HL-60/S4 treated with retinoic acid at 250 ng/mL for 4 days and 3 days (cell line): Measurements from ENCODE around the gene RFXANK.

Experiments
- in situ Hi-C: fragments of 300-500 bp; cut with MboI; formaldehyde crosslinking; loops from 2 replicates; pipeline ENCODE4 v1.7.0; 2022; ENCODE audit warnings: low sequenced_read_pairs

Gene RFXANK

DNA sequence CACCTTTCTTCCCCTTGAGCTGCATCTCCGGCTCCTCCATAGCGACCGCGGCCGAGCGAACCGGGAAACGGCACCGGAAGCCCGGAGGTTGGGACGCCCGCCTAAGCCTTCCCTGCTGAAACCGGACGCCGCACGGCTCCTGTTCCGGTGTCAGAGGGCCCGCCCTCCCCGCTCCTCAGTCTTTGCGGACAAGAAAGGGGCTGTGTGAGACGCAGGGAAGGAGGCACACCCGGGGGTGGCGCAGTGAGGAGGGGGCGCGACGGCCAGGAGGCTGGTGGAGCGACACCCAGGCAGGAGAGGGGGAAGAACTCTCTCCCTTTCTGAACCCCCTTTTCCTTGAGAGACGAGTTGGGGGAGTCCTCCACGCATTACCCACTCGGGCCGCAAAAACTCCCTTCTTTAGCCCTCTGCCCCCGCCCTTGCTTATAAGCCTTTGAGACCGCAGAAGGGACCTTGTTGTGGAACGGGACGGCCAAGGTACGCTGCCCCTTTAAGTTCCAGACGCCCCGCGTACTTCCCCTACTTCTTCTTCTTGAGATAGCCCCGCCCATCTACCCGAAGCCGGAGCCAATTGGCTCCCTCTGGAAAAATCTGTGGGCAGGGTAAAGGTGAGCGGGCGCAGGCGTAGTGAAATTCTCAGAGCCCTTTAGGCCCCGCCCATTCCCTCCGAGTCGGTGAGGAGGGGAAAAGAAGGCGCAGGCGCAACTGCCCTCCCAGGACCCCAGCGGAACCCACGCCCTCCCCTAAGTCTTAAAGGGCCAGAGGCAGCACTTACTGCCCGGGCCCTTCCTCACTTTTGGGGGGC, at the start of gene RFXANK, which contains the start of gene BORCS8:
TSS of gene RFXANK (plus strand) at position 181 of the 805 bp plus-strand sequence. CDS start 1,689 bp downstream, outside the sequence.
TSS of gene BORCS8 (minus strand) at position 75 of the 805 bp plus-strand sequence. CDS start at position 40, 35 bp downstream.
- in situ Hi-C loops = no loop called here

- in situ Hi-C loops = loop anchor here (10.0 kb wide), 1 partner anchor 88 kb away; no protein-coding TSS in a partner anchor
Observed at GRCh38 chr19:19142347-19142746, 49.7 kb upstream of the RFXANK start.

- in situ Hi-C loops = loop anchor here (10.0 kb wide), 1 partner anchor 90 kb away; no protein-coding TSS in a partner anchor
Observed at GRCh38 chr19:19145281-19145680, 46.8 kb upstream of the RFXANK start.

GRCh38 chr19:19145684-19146608, 46.1 kb upstream of the RFXANK start:
- in situ Hi-C loops = loop anchor here (10.0 kb wide), 1 partner anchor 91 kb away; no protein-coding TSS in a partner anchor

GRCh38 chr19:19146865-19147264, 45.2 kb upstream of the RFXANK start:
- in situ Hi-C loops = loop anchor here (10.0 kb wide), 1 partner anchor 92 kb away; no protein-coding TSS in a partner anchor

DNA sequence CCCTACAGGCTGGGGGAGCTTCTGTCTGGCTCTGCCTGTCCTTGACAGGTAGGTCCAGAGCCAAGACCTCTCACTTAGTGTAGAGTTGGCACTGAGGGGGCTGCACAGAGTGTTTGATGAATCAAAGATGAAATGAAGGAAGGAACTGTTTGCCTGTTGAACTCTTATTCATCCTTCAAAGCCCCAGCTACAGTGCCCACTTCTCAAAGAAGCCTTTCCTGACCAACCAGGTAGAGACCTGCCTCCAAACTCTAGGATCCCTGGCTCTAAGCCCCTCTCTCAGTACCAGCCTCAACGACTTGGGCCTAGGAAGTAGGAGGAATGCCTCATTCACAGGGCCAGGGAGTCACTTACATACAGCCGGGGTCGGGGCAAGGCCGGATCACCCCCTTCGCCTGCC, 44.7 kb upstream of the RFXANK start:
- in situ Hi-C loops = loop anchor here (10.0 kb wide), 1 partner anchor 93 kb away; no protein-coding TSS in a partner anchor

GRCh38 chr19:19148504-19148903, 43.6 kb upstream of the RFXANK start:
- in situ Hi-C loops = loop anchor here (10.0 kb wide), 1 partner anchor 94 kb away; no protein-coding TSS in a partner anchor

- in situ Hi-C loops = loop anchor here (10.0 kb wide), 1 partner anchor 95 kb away; no protein-coding TSS in a partner anchor
Observed at GRCh38 chr19:19149435-19149834, 42.6 kb upstream of the RFXANK start.

- in situ Hi-C loops = loop anchor here (25.0 kb wide), 1 partner anchor 336 kb away; no protein-coding TSS in a partner anchor
Observed at GRCh38 chr19:19151418-19151817, 40.6 kb upstream of the RFXANK start.

DNA sequence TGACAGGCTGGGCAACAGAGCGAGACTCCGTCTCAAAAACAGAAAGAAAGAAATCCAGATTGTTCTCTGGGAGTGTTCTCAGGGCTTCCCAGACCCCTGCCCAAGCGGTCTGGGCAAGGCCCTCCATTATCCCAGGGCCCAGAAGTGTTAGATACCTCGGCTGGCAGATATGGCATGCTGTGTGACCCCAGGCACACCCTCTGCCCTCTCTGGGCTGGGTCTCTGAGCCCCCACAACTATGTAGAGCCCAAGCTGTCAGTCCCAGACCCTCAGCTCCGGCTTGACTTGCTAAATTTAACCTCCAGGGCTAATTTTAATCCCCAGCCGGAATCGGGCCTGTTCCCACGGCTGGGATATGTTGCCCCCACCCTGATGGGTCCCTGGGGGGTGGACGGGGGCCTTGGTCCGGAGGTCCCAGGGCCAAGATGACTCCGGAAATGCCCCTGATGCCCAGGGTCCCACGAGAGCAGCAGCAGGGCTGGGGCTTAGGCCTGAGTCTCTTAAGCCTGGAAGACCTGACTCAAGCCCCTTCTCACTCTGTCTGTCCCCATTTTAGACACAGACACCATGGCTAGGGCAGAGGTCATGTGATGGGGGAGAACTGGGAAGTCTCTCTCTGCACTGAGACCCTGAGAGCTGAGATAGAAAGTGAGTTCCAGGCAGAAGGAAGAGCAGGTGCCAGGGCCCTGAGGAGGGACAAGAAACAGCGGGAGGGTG, 39.2 kb upstream of the RFXANK start:
- in situ Hi-C loops = loop anchor here (25.0 kb wide), 1 partner anchor 334 kb away; no protein-coding TSS in a partner anchor

- in situ Hi-C loops = loop anchor here (25.0 kb wide), 1 partner anchor 332 kb away; no protein-coding TSS in a partner anchor
Observed at GRCh38 chr19:19154768-19155494, 37.1 kb upstream of the RFXANK start.

GRCh38 chr19:19155495-19156219, 36.4 kb upstream of the RFXANK start:
- in situ Hi-C loops = loop anchor here (25.0 kb wide), 1 partner anchor 332 kb away; no protein-coding TSS in a partner anchor

DNA sequence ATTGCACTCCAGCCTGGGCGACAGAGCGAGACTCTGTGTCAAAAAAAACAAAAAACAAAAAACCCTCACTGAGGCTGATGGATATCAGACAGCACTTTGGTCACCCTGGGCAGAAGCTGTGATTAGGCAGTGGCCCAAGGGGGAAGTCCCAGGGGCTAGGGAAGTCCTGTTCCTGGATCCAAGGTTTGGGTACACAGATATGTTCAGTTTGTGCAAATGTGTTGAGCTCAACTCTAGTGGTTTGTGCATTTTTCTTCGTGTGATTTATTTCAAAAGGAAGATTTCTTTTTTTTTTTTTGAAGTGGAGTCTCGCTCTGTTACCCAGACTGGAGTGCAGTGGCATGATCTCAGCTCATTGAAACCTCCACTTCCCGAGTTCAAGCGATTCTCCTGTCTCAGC, 34.2 kb upstream of the RFXANK start:
- in situ Hi-C loops = loop anchor here (25.0 kb wide), 1 partner anchor 329 kb away; no protein-coding TSS in a partner anchor

- in situ Hi-C loops = loop anchor here (25.0 kb wide), 1 partner anchor 328 kb away; no protein-coding TSS in a partner anchor
Observed at GRCh38 chr19:19159534-19159933, 32.5 kb upstream of the RFXANK start.

- in situ Hi-C loops = loop anchor here (25.0 kb wide), 1 partner anchor 327 kb away; no protein-coding TSS in a partner anchor
Observed at GRCh38 chr19:19160461-19161035, 31.5 kb upstream of the RFXANK start.

DNA sequence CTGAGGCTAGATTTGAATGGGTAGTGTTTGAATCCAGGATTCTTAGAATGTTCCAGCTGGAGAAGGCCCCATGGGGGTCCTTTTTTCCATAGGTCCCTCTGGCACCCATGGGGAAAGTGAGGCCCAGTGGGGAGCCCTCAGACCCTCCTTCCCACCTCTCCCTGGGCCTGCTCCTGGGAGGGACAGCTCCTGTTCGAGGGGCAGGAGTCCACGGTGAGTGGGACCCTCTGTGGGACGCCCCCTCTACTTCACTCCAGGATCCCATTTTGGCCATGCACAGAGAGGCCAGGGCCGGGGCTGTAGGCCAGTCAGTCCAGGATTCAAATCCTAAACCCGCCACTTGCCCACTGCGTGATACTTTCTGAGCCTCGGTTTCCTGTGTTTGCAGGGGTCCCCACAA, 29.6 kb upstream of the RFXANK start:
- in situ Hi-C loops = loop anchor here (25.0 kb wide), 1 partner anchor 325 kb away; no protein-coding TSS in a partner anchor

DNA sequence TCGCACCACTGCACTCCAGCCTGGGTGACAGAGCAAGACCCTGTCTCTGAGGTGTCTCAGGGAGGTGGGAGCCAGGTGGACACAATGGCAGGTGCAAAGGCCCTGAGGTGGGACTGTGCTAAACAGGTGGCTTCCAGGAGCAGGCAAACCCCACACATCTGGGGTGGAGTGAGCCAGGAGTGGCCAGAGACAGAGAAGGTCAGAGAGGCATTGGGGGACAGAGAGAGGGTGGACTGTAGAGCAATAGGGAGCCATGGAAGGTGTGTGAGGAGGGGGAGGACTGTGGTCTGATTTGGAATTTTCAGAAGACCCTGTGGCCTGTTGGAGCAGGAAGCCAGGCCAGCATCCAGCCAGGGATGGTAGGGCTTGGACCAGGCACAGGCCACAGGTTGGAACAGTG, 26.7 kb upstream of the RFXANK start:
- in situ Hi-C loops = loop anchor here (25.0 kb wide), 1 partner anchor 322 kb away; no protein-coding TSS in a partner anchor

- in situ Hi-C loops = loop anchor here (25.0 kb wide), 1 partner anchor 320 kb away; no protein-coding TSS in a partner anchor
Observed at GRCh38 chr19:19167612-19168011, 24.4 kb upstream of the RFXANK start.
